22Rv1 (cell line): Measurements from ENCODE around the gene DPAGT1.
"Not testable (repeated sequence)": the region's sequence is repeated elsewhere in the genome, so short reads cannot be mapped to it uniquely, and the experiment has no call there.

ENCODE experiments used
- H3K27ac ChIP-seq: fragments of 450-650 bp; 2 replicates; pipeline ENCODE4 v1.5.1; 2017
- CTCF ChIP-seq: fragments of 450-650 bp; IDR thresholded peaks from 2 replicates; pipeline ENCODE4 v1.5.1; 2017; ENCODE audit warnings: mild to moderate bottlenecking
- ZFX ChIP-seq: fragments of 450-650 bp; IDR thresholded peaks from 2 replicates; pipeline ENCODE4 v1.6.1; 2017; ENCODE audit warnings: antibody characterized with exemption, borderline replicate concordance

The DPAGT1 gene

GRCh38 chr11:119078675-119079420, 22.8 kb downstream of the DPAGT1 start:
- TF ChIP-seq CTCF (no peak), ZFX (no peak)
- no peak overlapping the region for H3K27ac ChIP-seq

DNA sequence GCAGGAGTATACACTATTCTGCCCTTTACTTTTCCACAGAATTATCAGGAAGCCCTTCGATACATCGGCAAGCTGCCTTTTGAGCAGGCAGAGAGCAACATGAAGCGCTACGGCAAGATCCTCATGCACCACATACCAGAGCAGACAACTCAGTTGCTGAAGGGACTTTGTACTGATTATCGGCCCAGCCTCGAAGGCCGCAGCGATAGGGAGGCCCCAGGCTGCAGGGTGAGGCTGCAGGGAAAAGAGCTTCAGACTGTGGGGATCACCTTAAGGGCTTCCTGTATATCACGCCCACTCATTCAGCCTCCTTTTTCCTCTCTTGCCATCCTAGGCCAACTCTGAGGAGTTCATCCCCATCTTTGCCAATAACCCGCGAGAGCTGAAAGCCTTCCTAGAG, 23.8 kb downstream of the DPAGT1 start:
- no peak overlapping the region for H3K27ac ChIP-seq
- no peak for TF ChIP-seq ZFX
- TF ChIP-seq CTCF = no peak

GRCh38 chr11:119067371-119068222, 34.1 kb downstream of the DPAGT1 start, which contains the start of gene VPS11:
Gene VPS11 (plus strand): TSS chr11:119067818. CDS start chr11:119067824, 6 bp downstream.
- TF ChIP-seq CTCF = no peak
- TF ChIP-seq ZFX = no peak
- peak within 1 kb of the TSS; percentile 86 for H3K27ac ChIP-seq

DNA sequence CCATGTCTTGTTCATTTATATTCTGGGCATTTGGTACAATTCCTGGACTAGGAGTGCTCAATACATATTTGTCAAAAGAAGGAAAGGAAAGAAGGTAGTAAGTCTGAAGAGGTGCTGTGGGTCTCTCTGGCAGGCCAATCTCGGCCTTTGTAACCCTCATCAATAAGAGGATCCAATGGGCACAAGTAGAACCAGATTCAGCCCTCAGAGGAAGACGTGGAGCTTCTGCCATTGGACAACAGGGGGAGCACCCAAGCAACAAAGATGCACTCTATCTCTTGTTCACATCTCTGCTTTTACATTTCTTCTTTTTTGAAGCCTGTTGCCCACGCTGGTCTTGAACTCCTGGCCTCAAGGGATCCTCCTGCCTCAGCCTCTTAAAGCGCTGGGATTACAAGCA, 36.3 kb downstream of the DPAGT1 start:
- no peak overlapping the region for H3K27ac ChIP-seq

GRCh38 chr11:119062779-119063178, 38.9 kb downstream of the DPAGT1 start:
- TF ChIP-seq CTCF (no peak), ZFX (no peak)
- peak overlapping the region; percentile 4; the same call in 1 of the 2 replicates for H3K27ac ChIP-seq

More for the DNA sequence above, 36.3 kb downstream of the DPAGT1 start:
- peak; percentile 60 for TF ChIP-seq CTCF
- no peak for TF ChIP-seq ZFX

GRCh38 chr11:119061256-119061655, 40.4 kb downstream of the DPAGT1 start:
- no peak for TF ChIP-seq CTCF
- no peak for TF ChIP-seq ZFX
- no peak overlapping the region for H3K27ac ChIP-seq

- not testable (repeated sequence) for H3K27ac ChIP-seq
These were observed 42.5 kb downstream of the DPAGT1 start for GRCh38 chr11:119059128-119059527.
